ENCODE data around the gene DHRS4.
A peak's percentile ranks its signal among the peaks of the same experiment; 100 is the strongest.
"Not testable (repeated sequence)": the region's sequence is repeated elsewhere in the genome, so short reads cannot be mapped to it uniquely, and the experiment has no call there.

The DHRS4 gene

GRCh38 chr14:23941669-23942068 lies 11.9 kb upstream of the DHRS4 start:
- no peak for DNase-seq

DNA sequence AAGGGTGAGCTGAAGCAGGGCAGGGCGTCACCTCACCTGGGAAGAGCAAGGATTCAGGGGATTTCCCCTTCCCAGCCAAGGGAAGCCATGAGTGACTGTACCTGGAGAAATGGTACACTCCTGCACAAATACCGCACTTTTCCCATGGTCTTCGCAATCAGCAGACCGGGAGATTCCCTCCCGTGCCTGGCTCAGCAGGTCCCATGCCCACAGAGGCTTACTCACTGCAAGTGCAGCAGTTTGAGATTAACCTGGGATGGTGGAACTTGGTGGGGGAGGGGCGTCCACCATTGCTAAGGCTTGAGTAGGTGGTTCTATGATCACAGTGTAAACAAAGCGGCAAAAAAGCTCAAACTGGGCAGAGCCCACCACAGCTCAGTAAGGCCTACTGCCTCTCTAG lies 11.0 kb upstream of the DHRS4 start:
- no peak for DNase-seq

DNA sequence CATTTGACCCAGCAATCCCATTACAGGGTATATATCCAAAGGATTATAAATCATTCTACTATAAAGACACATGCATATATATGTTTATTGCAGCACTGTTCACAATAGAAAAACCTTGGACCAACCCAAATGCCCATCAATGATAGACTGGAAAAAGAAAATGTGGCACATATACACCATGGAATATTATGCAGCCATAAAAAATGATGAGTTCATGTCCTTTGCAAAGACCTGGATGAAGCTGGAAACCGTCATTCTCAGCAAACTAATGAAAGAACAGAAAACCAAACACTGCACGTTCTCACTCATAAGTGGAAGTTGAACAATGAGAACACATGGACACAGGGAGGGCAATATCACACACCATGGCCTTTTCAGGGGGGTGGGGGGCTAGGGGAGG lies 4.5 kb upstream of the DHRS4 start:
- not testable (repeated sequence) for DNase-seq

GRCh38 chr14:23950411-23951135 lies 3.0 kb upstream of the DHRS4 start:
- DNase-seq = no peak

DNA sequence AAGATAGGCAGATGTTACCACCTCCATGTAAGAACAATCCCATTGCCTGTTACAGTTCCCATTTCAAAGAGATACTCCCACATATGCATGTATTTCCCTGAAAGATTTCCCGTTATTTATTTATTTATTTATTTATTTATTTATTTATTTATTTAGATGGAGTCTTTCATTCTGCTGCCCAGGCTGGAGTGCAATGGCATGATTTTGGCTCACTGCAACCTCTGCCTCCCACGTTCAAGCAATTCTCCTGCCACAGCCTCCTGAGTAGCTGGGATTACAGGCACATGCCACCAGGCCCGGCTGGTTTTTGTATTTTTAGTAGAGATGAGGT lies 2.5 kb upstream of the DHRS4 start:
- not testable (repeated sequence) for DNase-seq

DNA sequence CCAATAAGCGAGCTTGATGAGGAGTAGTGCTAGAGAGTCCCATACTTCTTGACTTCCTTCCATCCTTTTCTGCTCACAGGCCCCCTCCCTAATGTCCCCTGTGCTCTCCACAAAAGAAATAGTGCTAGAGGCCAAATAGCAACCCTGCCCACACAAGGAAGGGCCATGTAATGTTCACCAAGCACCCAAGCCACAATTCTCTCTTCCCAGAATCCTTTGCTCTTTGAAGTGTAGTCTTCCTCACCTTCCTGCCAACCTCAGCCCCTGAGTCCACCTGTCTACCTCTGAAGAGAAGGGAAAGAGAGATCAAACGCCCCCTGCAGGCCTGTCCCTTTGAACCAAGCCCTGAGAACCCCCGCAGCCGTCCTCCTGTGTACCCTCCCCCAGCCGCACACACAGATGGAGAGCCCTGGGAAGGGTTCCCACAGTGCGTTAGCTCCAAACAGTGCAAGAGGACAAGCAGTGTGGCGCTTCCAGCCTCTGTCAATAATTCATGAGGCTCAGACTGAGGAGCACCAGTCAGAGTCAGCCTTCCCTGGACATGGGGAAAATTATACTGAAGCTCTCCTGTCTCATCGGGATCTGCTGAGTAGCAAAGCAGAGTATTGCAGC lies 1.9 kb upstream of the DHRS4 start:
- DNase-seq = no peak

GRCh38 chr14:23953116-23953463 lies 480 bp upstream of the DHRS4 start:
- DNase-seq = not testable (repeated sequence)

- not testable (repeated sequence) for DNase-seq
These were observed 677 bp downstream of the DHRS4 start for GRCh38 chr14:23954279-23954614.

DNA sequence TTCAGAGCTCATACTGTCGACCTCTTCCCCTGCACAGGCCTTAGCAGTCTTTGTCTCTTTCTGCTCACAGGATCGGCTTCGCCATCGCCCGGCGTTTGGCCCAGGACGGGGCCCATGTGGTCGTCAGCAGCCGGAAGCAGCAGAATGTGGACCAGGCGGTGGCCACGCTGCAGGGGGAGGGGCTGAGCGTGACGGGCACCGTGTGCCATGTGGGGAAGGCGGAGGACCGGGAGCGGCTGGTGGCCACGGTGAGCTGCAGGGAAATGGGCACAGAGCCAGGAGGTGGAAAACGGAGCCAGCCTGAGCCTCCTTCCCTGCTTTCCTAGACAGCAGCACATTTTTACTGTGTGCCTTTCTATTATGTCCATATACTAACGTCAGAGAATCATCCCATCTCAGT lies 1.4 kb downstream of the DHRS4 start:
- peak; percentile 49 for DNase-seq

- not testable (repeated sequence) for DNase-seq
These were observed 2.2 kb downstream of the DHRS4 start for GRCh38 chr14:23955811-23956210.

DNA sequence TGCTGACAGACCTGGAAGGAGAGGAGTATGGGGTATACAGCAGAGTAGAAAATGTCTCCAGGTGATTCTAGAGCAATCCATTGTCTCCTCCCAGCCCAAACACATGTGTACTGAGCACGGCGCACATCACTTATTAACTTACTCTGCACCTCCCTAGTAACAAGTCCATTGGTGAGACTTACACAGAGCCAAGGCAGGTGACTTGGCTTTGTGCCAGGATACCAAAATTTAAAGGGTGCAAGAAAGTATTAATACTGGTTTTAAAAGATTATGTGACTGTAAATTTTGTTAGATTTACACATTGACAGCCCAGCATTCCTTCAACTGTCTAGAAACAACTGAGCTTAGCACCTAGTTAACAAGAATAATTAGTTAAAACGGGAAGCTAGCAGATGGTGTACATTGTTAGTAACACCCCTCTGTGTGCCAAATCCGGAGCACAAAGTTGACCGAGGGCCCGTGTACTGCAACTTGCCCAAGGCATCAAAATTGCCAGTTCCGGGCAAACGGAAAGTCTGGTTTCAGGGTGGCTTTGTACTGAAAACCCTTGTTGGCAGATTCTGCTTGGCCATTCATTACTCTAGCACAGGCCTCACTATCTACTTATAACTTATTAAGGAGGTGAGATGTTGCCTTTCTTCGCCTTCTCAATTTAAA lies 4.5 kb downstream of the DHRS4 start:
- DNase-seq = not testable (repeated sequence)

- DNase-seq = not testable (repeated sequence)
These were observed 7.3 kb downstream of the DHRS4 start for GRCh38 chr14:23960899-23961298.

- not testable (repeated sequence) for DNase-seq
These were observed 8.1 kb downstream of the DHRS4 start for GRCh38 chr14:23961704-23962103.

DNA sequence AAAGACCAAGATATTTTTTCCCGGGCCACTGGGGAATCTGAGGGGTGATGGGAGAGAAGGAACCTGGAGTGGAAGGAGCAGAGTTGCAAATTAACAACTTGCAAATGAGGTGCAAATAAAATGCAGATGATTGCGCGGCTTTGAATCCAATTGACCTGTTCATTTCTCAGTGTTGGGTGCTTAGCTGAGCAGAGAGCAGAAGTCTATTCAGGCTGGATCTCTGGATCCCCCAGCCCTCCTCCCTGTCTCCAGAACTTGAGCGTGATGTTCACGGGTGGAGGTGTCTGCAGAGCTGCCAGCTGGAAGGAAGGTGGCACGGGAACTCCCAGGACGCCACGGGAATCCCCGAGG lies 15.5 kb downstream of the DHRS4 start:
- DNase-seq = not testable (repeated sequence)

DNA sequence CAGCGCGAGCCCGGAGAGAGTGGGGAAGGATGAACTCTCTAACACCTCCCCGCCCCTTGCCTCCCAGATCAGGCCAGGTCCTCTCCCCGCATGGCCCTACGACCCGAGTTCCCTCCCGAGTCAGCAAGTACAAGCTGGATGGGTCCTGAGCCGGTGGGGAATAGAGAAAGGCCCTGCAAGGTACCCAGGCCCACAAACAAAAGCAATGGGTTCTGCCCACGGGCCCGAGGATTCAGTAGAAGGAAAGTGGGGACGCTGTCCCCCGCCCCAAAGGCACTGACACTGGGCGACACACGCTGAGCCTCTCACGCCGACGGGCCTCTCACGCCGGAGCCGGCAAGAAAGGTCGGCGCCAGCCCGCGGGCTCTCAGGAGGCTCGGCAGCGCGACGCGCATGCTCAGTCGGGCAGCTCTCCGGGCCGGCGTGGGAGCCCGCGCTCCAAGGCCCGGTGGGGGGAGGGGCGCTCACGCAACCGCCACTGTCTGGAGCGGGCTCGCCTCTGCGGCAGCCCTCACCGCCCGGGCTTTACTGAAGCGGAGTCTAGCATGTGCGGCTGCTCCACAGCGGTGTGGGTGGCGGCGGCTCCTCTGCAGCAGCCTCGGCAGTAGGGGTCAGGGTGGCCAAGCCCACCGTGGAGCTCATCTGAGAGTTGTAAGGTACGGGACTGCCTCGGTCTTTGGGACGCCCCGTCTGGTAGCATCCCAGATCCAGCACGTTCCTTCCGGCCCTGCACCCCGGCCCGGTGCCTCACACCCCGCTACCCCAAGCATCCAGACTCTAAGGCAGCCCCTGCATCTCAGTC lies 16.1 kb downstream of the DHRS4 start:
- DNase-seq = not testable (repeated sequence)

DNA sequence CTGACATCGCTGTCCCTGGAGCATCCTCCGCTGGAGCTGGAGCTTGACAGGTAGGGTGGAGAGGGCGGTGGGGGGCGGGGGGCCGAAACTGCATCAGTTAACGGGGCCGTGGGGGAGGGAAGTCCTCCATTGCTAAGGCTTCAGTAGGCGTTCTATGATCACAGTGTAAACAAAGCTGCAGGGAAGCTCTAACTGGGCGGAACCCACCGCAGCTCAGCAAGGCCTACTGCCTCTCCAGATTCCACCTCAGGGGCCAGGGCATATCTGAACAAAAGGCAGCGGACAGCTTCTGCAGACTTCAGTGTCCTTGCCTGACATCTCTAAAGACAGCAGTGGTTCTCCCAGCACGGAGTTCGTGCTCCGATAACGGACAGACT lies 16.7 kb downstream of the DHRS4 start:
- DNase-seq = not testable (repeated sequence)

DNA sequence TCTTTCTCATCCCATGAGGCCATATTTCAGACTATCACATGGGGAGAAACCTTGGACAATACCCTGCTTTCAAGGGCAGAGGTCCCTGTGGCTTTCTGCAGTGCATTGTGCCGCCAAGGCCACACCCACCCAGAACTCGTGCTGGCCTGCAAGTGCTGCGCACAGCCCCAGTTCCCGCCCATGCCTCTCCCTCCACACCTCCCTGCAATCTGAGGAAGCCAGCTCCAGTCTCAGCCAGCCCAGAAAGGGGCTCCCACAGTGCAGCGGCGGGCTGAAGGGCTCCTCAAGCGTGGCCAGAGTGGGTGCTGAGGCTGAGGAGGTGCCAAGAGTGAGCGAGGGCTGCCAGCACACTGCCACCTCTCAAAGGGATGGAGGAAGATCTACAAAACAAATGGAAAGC lies 19.6 kb downstream of the DHRS4 start:
- DNase-seq = not testable (repeated sequence)

DNA sequence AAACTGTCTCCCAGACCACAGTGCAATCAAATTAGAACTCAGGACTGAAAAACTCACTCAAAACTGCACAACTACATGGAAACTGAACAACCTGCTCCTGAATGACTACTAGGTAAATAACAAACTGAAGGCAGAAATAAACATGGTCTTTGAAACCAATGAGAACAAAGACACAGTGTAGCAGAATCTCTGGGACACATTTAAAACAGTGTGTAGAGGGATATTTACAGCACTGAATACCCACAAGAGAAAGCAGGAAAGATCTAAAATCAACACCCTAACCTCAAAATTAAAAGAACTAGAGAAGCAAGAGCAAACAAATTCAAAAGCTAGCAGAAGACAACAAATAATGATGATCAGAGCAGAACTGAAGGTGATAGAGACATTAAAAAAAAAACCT lies 20.5 kb downstream of the DHRS4 start:
- not testable (repeated sequence) for DNase-seq

DNA sequence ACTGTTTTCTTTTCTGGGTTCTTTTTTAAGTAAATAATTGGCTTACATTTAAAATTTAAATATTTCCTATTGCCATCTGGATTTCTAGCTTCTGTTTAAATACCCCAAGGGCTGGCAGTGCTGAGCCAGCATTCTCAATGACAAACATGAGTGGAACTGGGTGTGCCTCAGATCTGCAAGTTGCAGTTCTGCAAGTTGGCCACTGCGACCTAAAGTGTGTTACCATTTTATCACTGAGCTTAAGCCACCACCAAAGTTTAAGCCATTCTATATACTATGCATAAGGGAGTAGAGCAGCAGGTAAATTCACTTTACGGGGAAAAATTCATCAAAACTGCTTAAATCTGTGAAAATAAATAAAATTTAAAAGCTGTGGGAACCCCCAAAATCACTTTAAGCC lies 23.6 kb downstream of the DHRS4 start:
- not testable (repeated sequence) for DNase-seq

GRCh38 chr14:23981951-23982813 lies 28.6 kb downstream of the DHRS4 start:
- not testable (repeated sequence) for DNase-seq

DNA sequence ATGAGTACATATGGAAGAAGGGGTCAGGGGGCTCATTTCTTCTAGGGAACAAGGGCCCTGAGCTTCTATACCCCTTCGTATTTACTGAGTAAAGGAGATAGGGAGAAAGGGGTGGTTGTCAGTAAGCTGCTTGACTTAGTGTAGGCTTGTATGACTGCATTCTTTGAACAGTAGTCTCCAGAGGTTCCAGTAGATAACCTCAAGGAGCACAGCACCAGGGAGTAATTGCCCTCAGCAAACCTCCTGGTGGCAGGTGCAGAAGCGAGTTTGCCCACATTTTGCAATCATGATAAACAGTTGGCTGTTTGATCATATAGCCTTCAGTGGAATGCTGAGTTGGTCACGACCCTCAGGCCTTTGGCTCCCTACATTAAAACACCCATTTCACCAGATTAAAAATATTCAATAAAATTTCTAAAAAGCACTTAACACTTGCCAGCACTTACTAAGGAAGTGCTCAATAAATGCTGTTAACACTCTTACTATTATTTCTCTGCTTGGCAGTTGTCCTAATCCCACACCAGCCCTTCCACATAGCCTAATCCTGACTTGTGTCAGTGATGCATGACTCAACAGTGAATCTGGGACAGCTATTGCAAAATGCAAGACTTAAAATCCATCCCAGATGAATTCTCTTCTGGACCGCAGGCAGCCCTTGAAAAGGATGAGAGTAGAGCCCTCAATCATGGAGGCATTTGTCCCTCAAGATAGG lies 31.5 kb downstream of the DHRS4 start:
- peak; percentile 56 for DNase-seq

- DNase-seq = not testable (repeated sequence)
These were observed 34.6 kb downstream of the DHRS4 start for GRCh38 chr14:23988223-23988606.
